Posterior cingulate gyrus (tissue), 11 donors: ENCODE results near the gene CTSV.
"Not testable (repeated sequence)": the region's sequence is repeated elsewhere in the genome, so short reads cannot be mapped to it uniquely, and the experiment has no call there.

ENCODE experiments used
- DNase-seq, 10 donors: peaks; one replicate each; pipeline versions ENCODE4 v3.0.0 to v3.0.0-alpha.2; 2020 to 2021; ENCODE audit warnings: mixed read lengths in 3 of 10
- intact Hi-C: fragments of 100-400 bp; cut with DNase I; formaldehyde crosslinking; loops from one replicate; pipeline ENCODE4 v1.15.1; 2023

CTSV gene

DNA sequence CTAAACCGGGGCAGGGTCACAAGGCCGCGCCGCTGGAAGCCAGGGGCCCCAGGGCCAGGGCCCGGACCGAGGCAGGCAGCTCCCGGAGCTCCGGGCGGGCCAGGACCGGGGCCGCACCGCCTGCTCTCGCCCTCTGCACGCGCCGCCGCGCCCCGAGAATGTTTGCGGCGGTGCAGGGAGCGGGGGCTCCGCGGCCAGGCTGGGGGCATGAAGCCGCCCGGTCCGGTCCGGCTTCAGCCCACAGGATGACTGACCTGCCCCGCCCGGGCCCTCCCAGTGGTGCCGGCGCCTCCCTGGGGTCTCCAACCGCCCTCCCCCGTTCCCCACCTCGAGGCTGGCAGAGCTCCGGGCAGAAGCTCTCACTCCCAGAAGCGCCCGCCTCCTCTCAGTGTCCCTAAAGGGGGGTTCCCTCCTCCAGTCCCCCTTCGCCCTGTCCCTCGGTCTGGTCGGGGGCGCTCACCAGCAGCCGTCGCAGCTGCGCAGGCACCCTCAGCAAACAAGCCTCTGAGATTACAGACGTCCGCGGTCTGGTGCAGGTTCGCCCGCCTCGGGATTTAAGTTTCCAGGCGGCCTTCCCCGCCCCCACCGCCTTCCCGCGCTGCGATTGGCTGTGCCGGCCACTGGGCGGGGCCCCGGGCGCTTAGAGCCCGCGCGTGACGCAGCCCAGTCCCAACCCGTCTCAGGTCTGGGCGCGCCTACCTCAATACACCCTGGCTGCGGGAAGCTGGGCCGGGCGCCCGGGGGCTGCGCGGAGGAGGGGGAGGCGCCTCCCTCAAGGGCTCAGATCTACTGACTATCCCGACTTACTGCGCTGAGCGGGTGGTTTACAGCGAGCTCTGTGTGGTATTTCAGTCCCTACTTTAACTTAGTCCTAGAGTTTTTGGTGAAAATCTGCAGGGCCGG is at the start of gene CTSV:
CTSV (minus strand) TSS at position 532 of the 903 bp plus-strand sequence. CDS start 1,099 bp downstream, outside the sequence.
- intact Hi-C loops = no loop called here
- peak; percentile 54 to 96 (median 74) for DNase-seq

DNA sequence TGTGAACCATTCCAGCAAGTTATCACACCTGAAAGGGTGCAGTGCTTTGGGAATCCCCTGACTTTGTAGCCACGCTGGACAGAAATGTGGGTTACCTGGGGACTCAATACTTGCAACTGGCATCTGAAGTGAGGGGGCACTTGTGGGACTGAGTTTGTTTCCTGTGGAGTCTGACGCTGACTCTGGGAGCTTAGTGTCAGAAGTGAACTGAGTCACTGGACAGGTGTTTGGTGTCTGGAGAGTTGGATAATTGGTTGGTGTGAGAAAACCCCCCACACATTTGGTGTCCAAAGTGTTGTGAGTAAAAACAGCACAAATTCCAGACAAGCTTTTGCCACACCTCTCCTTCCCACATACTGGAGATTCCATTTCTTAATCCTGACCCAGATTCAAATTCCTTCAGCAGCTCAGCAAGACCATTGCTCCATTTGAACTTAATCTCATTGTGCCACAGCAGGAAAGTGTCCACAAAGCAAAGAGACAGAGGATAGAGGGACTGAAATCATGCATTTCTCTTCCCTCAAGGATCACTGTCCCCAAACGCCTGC is 48.8 kb upstream of the CTSV start:
- intact Hi-C loops = not testable (repeated sequence)

DNA sequence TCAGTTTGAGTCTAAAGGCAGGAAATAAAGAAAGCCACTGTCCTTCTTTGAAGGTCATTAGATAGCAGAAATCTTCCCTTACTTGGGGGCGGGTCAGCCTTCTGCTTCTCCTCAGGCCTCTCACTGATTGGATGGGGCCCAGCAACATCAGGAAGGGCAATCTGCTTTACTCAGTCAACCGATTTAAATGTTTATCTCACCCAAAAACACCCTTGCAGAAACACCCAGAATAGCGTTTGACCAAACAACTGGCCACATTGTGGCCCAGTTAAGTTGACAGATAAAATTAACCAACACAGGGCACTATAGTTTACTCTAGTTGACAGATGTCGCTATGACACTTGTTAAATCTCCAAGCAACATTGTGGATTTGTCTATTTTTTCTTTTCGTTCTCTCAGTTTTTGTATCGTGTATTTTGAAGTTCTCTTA is 45.6 kb upstream of the CTSV start:
- DNase-seq, intact Hi-C loops: not testable (repeated sequence)

More for the DNA sequence above, 48.8 kb upstream of the CTSV start:
- DNase-seq = not testable (repeated sequence)

DNA sequence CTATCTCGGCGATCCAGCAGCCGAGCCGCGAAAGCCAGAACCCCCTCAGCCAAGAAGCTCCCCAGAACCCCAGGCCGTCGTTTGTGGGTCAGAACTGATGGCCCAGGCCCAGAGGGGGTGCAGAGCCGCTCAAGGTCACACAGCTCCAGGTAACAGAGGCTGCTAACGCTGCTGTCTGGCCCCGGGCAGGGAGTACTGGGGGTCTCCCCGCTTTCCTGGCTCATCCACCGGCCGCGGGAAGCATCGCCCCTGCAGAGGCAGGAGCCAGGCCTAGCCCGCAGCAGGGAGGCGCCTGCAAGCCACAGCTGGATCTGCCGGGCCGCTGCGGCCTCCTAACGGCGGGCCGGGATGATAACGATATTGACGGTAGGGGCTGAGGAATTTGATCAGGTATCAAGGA is 39.4 kb upstream of the CTSV start:
- intact Hi-C loops = no loop called here
- DNase-seq = peak in 1 of 10 donors; percentile 79

DNA sequence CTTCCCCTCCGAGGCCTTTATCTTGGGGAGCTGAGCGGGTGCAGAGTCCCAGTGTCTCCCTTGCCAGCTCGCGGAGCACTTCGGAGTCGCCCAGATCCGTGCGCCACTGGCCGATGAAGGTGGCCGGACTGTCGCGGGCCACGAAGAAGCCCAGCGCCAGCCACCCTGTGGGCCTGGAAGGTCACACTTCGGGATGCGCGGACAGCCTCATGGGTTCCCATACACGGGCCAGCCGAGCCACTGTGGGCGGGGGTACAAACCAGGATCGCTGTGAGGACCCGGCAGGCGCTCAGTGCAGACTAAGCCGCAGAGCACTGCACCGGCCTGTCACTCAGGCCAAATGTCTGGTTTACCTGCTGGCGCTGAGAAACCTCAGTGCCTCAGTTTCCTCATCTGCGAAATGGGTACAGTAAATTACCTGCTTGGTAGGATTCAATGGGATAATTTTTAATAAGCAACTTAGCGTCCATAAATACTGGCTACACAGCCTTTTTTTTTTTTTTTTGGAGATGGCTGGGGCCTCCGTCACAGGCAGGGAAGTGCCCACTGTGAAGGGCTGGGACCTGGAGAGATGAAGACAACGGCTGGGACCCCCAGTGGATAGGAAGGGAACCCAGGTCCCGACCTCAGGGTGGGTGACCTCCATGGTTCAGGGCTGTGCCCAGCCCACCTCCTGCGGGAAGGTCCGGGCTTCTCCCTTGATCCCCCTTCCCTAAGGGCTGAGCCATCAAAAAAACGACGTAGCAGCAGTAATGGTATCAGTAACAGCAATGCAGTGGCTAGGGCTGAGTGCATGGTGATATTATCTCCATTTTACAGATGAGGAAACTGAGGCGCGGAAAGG is 38.7 kb upstream of the CTSV start:
- peak in 1 of 10 donors; percentile 76 for DNase-seq
- intact Hi-C loops = no loop called here

DNA sequence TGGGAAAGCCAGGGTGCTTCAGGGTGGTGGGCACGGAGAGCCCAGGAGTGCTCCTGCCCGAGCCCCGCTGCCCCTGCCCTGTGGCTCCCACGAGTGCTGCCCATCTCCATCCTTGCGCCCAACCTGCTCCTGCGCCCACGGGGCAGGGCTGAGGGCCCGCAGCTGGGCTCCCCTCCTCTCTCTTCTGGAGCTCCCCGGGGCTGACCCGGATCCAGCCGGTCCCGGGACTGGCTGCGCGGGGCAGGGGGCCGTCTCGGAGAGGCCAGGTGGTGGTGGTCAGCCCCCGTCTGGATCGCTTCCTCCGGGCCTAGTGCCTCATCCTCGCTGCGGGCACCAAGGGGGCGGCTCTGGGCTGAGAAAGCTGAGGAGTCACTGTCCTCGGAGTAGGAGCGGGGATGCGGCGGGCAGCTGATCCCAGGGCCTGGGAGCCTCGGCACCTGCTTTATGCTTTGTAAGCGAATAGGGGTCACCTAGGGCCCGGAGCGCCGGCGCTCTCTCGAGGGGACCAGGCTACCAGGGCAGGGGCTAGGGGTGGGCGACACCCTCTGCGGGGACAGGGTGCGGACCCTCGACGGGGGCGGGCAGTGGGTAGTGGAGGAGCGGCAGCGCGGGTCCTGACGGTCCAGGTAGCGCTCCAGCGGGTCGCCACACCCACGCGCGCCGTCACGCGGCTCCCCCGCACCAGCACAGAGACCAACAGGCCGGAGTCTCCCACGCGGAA is 37.9 kb upstream of the CTSV start:
- intact Hi-C loops = not testable (repeated sequence)
- DNase-seq = peak in 1 of 10 donors; percentile 73

DNA sequence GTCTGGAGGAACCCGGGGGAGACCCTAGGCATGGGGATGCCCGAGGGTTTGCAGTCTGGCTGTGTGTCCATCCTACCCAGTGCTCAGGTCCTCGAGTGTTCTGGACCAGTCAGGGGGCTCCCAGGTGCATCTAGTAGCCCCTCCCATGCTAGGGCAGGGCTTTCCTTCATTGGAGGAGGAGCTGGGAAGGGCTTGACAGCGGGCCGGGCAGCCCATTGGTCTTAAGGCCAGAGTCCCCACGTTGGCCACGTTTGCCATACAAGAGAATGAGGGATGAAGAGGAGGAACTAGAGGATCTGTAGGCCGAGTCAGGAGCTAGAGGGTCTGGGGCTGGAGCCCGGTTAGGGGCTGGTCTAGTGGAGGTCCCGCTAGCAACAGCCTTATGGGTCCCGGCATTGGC is 37.3 kb upstream of the CTSV start:
- intact Hi-C loops = no loop called here
- no peak for DNase-seq

DNA sequence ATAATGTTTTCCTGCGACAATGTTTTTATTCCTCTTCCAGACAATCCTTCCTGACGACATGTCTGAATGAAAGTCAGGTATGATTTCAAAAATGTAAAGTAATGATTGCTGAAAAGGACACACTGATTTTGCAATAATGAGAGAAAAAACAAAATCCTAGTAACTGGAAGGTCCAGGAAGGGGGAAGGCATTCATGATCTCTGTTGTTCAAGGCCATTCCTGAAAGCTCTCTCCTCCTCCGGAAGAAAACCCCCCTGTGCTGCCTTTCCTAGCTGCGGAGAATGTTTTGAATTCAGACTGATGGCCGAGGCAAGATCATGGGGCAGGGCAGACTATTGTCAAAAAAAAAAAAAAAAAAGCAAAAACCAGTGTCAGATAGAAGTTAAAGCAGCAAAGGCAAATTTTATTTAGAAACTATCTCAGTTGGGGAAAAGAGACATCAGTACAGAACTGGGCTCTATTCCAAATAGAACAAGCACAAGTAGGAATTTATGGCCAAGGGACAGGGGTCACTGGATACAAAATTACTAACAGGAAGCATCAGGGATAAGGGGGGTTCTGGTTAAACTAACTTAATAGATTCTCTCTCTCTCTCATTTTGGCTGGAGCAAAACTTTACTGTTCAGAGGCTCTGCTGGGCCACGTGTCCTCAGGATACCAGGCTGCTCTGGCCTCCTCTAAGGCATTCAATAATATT is 36.5 kb upstream of the CTSV start:
- no peak for DNase-seq
- intact Hi-C loops = no loop called here

DNA sequence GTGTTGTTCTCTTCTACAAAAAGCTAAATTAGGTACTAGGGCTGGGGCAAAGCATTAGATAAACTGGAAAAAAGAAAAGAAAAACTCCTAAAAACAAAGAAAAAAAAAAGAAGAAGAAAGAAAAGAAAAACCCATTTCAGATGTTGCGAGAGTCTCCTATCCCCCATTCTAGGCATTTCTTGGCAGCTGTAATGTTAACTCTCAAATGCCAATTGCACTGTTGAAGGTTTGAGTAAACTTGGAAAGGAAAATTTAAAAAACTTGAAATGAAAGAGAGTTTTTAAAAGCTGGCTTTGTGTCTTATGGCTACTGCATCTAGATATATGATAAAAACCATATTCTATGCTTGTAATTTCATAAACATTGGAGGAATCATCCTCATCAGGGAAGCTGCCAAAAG is 34.6 kb upstream of the CTSV start:
- intact Hi-C loops = no loop called here
- no peak for DNase-seq

DNA sequence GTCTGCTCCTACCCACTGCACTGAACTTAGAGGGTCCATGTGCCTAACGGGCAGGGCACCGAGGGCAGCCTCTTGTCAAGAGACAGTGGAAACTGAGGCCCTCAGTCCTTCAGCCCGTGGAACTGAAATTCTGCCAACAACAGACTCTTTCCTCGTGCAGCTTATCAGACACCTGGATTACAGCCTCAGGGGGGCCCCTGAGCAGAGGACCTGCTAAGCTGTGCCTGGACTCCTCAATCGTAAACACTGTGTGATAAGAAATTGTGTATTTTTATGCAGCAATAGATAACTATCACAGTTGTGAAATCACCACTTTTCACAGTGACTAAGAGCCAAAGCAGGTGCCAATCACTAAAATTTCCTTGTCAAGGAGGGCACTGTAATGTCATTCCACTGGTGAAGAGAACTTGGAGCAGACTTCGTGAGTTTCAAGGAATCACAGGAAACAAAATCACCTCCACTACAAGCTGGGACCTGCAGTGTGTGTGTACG is 33.4 kb upstream of the CTSV start:
- no peak for DNase-seq
- intact Hi-C loops = no loop called here

DNA sequence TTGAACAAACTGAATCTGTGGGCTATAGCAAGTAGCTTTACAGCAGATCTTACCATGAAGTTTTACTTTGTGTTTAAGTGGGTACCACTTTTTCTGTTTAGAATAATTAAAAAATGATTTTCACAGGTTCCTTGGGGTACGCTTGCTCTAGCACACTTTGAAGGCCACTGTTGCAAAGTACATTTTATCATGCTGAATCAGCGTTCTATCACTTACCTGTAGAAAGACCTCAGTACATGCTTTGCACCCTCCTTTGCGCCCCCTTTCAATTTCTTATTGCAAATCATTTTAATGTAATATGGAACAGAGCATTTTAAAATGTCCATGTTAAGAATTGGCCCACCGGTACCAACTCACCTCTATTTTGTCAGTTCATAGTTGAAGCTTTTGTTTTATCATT is 31.4 kb upstream of the CTSV start:
- DNase-seq, intact Hi-C loops: not testable (repeated sequence)

DNA sequence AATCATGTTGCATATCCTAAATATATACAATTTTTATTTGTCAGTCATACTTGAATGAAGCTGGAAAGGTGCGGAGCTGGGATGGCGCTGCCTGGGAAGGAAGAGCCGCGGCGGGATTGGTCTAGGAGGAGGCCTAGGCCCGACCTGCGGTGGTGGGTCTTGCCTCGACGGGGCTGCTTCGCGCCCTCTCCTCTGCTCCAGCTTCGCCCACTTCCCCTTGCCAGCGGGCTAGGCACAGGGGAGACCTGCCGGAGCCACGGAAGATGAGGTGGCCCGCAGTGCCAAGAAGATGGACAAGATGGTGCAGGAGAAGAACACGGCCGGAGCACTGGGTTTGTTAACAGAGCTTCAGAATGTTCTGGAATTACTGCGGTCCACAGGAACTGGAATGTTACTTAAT is 28.5 kb upstream of the CTSV start:
- DNase-seq = no peak

DNA sequence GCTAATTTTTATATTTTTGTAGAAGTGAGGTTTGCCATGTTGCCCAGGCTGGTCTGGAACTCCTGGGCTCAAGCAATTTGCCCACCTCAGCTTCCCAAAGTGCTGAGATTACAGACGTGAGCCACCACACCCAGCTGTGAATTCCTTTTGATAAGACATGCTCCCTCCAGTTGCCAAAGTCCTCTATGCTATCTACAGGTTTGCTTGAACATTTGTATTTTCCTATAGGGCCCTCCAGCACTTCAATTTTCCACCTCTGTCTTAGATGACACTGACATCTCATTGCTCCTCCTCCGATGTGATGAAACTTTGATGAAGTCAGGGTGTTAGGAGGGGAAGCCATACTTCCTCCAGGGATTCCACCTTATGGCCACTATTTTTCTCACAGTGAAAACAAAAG is 25.2 kb upstream of the CTSV start:
- intact Hi-C loops = no loop called here
- DNase-seq = no peak

More for the DNA sequence above, 28.5 kb upstream of the CTSV start:
- intact Hi-C loops = no loop called here

DNA sequence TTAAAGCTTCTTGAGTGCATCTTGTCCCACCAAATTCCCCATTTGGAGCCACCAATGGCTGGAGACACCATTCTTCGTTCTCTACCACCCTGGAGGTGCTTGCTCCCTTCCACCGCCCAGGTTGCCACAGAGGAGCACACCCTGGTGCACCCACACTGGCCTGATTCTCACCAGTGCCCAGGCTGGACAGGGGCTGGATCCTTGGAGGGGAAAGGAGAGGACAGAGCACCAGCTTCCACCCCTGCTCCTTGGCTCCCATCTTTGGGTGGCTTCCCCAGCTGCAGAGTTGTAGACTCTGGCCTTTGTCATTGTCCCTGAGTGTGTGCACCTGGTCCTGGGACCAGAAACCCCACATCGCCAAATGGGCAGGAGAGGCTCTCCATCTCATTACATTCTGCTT is 21.9 kb upstream of the CTSV start:
- no peak for DNase-seq

DNA sequence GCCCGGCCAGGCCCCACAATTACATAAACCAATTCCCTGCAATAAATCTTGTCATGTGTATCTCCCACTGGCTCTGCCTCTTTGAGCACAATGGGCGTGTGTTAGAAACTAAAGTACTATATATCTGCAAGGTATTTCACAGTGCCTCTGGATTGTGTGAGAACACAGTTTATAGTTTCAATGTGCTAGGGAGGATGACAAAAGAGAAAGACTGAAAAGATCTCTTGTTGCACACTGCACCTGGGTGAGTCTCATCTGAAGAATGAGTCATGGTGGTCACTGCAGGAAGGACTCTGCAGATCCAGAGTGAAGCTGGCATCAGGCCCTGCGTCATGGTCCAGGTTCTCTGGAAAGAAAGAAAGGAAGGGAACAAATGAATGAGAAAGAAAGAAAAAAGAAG is 20.7 kb upstream of the CTSV start:
- no peak for DNase-seq
- intact Hi-C loops = no loop called here

More for the DNA sequence above, 21.9 kb upstream of the CTSV start:
- intact Hi-C loops = no loop called here

DNA sequence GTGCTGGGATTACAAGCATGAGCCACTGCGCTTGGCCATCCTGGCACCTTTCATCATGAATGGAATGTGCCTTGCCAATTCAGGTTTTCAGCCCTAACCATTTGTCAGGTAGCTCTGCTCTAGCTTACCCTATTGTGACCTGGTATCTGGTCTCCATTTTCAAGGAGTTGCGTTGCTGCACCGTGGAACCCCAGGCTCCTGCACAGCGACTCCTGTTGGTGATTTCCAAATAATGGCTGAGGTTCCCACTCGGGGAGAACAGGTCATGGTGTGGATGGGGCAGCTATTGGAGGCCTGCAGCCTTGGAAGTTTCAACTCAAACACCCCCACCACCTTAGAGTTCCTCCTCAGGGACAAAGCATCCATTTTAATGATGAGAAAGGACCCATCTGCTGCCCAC is 18.7 kb upstream of the CTSV start:
- intact Hi-C loops = no loop called here
- no peak for DNase-seq

DNA sequence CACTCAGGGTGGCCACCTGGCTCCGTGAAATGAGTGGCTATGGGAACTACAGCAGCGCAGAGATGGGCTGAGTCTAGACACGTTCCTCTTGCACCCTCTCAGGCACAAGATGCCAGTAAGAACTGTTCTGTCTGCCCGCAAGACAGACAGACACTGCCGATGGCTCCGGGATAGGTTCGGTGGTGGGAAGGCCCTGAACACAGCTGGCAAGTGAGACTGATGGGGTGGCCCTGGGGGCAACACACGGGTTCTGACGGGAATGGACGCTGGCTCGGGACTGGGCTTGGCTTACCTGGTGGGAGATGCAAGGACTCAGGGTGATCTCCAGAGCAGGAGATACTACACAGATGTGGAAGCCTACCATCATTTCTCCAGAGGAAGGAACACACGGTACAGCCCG is 16.9 kb upstream of the CTSV start:
- DNase-seq, intact Hi-C loops: not testable (repeated sequence)

DNA sequence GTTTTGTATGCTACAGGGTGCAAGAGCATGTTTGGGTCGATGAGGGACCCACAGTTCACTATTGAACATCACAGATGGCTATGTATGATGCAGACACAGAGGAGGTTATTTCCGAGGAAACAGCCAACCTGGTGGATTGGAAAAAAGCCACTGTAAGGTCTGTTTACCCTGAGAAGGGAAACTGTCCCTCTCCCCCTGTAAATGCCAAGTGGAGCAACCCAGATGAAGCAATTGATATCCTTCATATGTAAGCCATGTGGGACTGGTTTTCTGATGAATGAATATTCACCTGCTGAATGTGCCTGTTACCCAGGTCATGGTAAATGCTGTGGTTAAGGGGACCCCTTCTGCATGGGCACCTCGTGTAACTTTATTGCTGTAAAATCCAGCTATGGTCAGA is 14.8 kb upstream of the CTSV start:
- intact Hi-C loops = no loop called here
- no peak for DNase-seq

DNA sequence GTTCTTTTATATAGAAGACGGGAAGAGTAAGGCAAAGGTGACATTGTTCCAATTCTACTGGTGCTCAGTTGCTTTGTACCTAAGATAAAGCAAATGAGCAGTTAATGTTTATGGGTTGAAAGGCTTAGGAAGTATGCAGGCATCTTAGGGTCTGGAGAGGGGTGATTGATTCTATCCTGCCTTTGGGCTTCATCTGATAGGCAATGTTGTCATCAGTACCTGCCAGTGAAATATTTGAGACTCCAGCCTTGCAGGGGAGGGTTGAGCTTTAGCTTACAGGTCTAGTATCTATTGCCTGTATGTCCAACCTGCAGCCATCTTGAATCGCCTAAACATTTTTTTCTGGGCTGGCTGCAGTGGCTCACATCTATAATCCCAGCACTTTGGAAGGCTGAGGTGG is 13.8 kb upstream of the CTSV start:
- intact Hi-C loops = no loop called here
- no peak for DNase-seq

DNA sequence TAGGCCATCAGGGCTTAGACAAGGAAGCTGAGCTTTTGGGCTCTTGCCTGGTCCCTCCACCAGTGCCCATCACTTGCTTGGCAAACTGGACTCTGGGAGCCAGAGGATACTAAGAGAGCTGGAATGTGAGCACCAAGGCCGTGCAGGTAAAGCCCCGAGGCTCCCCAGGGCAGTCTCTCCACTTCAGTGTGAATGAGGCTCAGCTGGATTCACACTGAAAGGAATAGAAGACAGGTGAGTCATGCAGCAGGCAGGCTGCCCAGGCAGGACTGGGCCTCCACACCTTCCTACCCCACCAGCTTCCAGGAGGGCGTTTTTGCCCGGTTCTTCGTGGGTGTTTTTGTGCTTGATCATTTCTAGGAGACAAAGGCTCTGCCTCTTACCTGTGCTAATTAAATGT is 7.3 kb upstream of the CTSV start:
- intact Hi-C loops = no loop called here
- peak in 1 of 10 donors; percentile 26 for DNase-seq
